GM21528 (cell line): Measurements from ENCODE around the gene BHLHE40.
"Not testable (repeated sequence)": the region's sequence is repeated elsewhere in the genome, so short reads cannot be mapped to it uniquely, and the experiment has no call there.

Experiments used
- ATAC-seq: cut with Tn5 transposase; IDR thresholded peaks from one replicate; pipeline ENCODE4 v1.9.1; 2021; ENCODE audit warnings: mild to moderate bottlenecking, moderate library complexity; ENCODE audit not compliant: unreplicated experiment, low FRiP score

BHLHE40 gene

DNA sequence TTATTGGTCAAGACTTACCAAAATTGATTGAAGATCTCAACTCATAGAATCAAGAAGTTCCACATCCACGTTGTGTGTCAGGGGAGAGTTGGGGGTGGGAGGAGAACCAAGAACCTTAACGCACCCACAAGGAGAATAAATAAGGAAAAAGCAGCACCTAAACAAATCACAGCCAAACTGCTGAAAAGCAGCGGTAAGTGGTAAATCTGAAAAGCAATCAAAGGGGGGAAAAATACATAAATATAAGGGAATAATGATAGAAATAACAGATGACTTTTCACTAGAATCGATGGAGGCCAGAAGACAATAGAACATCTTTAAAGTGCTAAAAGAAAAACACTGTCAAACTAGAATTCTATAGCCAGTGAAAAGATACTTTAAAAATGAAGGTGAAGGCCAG is 20.1 kb upstream of the BHLHE40 start:
- no peak for ATAC-seq

DNA sequence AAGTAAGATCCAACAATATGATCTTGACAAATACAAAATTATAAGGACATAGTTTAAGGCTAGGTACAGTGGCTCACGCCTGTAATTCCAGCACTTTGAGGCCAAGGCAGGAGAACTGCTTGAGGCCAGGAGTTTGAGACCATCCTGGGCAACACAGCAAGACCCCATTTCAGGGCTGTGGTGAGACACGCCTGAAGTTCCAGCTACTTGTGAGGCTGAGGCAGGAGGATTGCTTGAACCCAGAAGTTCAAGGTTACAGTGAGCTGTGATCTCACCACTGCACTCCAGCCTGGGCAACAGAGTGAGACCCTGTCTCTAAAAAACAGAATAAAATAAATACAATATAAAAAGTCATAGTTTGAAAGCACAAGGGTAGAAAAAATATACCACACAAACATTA is 17.4 kb upstream of the BHLHE40 start:
- ATAC-seq = not testable (repeated sequence)

- no peak for ATAC-seq
Measured at GRCh38 chr3:4963669-4964570, 15.3 kb upstream of the BHLHE40 start.

DNA sequence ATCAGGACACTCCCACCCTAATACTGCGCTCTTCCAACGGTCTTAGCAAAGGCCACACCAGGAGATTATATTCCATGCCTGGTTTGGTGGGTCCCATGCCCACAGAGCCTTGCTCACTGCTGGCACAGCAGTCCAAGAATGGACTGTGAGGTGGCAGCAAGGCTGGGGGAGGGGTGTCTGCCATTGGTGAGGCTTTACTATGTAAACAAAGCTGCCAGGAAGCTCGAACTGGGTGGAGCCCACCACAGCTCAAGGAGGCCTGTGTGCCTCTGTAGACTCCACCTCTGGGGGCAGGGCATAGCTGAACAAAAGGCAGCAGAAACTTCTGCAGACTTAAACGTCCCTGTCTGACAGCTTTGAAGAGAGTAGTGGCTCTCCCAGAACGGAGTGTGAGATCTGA is 13.2 kb upstream of the BHLHE40 start:
- not testable (repeated sequence) for ATAC-seq

DNA sequence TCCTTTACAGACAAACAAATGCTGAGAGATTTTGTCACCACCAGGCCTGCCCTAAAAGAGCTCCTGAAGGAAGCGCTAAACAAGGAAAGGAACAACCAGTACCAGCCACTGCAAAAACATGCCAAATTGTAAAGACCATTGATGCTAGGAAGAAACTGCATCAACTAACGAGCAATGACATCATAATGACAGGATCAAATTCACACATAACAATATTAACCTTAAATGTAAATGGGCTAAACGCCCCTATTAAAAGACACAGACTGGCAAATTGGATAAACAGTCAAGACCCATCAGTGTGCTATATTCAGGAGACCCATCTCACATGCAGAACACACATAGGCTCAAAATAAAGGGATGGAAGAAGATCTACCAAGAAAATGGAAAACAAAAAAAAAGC is 11.6 kb upstream of the BHLHE40 start:
- not testable (repeated sequence) for ATAC-seq

GRCh38 chr3:4971437-4971836 is 7.8 kb upstream of the BHLHE40 start:
- ATAC-seq = not testable (repeated sequence)

GRCh38 chr3:4971838-4972237 is 7.4 kb upstream of the BHLHE40 start:
- no peak for ATAC-seq

DNA sequence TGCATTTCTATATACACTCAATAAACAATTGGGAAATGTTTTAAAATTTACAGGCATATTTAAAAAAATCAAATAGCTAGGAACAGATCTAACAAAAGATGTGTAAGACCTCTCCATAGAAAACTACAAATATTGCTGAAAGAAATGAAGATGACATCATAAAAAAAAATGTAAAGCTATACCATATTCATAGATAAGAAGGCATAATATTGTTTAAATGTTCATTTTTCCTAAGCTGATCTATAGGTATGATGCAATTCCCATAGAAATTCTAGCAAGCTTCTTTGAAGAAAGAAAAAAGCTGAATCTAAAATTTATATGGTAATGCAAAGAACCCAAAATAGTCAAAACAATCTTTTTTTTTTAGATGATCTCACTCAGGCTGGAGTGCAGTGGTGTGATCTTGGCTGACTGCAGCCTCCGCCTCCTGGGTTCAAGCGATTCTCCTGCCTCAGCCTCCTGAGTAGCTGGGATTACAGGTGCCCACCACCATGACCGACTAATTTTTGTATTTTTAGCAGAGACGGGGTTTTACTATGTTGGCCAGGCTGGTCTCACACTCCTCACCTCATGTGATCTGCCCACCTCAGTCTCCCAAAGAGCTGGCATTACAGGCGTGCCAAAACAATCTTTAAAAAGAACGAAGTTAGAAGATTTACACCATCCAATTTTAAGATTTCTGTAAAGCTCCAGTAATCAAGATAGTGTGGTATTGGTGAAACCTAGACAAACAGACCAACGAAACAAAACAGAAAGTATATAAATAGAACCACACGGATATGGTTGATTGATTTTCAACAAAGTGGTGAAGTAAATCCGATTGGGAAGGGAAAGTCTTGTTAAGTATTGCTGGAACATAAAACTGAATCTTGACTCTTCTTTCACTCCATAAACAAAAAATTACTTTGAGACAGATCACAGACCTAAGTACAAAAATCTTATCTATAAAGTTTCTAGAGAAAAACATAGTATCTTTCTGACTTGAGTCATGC is 6.3 kb upstream of the BHLHE40 start:
- ATAC-seq = peak; percentile 28

DNA sequence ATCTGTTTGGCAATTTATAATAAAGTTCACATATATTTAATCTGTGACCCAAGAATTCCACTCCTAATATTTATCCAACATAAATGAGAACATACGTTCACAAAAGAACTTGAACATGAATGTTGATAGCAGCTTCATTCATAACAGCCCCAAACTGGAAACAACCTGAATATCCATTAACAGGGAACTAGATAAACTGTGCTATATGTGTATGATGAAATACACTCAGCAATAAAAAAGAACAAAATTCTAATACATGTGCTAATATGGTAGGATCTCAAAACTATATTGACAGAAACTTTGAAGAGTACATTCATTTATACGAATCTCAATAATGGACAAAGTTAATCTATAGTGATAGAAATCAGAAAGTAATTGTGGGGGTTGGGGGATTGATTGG is 5.1 kb upstream of the BHLHE40 start:
- ATAC-seq = no peak

DNA sequence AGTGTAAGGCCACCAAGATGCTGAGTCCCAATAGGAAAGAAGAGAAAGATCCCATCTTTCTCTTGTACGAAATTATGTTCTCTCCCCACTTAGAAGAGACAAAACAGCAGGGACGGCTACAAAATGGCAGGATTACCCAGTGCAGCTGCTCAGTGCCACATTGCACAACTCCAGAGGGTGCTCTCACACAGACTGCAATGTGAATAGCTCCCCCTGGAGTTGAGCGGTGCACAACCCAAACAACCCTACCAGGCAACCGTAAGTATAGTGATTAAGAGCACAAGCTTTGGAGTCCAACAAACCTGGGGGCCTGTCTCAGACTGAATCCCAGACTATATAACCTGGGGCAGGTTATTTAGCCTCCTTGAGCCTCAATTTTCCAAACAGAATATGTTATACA is 3.1 kb upstream of the BHLHE40 start:
- no peak for ATAC-seq

DNA sequence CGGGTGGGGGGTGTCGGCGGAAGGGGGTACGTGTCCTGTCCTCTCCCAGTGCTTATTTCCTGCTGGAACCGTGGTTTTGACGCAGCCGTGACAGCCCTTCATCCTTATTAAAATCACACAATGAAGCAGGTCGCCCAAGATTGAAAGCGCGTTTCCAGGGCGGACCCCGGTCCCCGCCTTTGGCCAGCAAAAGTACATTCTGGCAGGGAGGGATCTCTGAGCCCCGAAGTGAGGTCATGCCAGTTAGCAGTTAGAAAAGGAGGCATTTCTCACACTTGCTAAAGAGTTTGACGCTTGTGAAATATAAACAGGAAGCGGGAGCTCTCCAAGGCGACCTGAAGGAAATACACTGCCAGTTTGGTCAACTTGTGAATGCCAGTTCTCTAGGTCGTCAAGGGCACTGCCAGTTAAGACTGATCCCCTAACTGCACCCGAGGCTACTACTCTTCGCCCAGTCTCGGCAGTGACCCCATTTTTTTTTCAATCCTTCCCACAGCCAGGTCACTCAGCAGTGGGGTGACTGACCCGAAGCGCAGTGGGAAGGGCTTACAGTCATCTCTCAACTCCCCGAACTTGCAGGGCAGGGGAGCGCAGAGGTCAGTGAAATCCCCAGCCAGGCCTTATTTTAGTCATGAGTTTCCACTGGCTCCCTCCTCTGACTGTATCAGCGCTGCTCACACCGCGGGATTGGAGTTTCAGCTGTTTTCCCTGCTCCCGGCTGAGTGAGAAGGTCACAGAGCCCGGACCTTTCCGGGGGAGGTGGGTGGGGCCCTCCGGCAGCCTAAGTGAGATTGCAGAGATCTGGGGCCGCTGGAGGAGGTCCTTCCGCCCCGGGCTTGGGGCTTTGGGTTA is 2.0 kb upstream of the BHLHE40 start:
- peak; percentile 34 for ATAC-seq

DNA sequence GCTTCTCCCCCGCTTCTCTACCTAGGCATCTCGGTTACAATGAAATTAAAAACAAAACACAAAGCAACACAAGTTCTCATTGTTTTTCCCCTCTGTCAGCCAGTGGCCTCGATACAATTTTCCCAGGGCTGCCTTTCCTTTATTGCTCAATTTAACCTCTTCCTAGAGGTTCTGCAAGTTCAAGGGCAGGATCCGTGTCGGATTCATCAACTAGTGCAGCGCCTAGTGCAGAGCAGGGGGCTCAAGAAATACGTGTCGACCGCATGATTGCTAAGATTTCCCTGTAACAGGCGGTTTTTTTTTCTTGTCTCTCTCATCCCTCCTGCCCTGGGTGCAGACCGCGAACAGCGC is 1.4 kb upstream of the BHLHE40 start:
- ATAC-seq = no peak

- ATAC-seq = peak; percentile 51
Measured at GRCh38 chr3:4978204-4978965, 852 bp upstream of the BHLHE40 start.

- ATAC-seq = peak; percentile 49
Measured at GRCh38 chr3:4978966-4979427, 240 bp upstream of the BHLHE40 start.

DNA sequence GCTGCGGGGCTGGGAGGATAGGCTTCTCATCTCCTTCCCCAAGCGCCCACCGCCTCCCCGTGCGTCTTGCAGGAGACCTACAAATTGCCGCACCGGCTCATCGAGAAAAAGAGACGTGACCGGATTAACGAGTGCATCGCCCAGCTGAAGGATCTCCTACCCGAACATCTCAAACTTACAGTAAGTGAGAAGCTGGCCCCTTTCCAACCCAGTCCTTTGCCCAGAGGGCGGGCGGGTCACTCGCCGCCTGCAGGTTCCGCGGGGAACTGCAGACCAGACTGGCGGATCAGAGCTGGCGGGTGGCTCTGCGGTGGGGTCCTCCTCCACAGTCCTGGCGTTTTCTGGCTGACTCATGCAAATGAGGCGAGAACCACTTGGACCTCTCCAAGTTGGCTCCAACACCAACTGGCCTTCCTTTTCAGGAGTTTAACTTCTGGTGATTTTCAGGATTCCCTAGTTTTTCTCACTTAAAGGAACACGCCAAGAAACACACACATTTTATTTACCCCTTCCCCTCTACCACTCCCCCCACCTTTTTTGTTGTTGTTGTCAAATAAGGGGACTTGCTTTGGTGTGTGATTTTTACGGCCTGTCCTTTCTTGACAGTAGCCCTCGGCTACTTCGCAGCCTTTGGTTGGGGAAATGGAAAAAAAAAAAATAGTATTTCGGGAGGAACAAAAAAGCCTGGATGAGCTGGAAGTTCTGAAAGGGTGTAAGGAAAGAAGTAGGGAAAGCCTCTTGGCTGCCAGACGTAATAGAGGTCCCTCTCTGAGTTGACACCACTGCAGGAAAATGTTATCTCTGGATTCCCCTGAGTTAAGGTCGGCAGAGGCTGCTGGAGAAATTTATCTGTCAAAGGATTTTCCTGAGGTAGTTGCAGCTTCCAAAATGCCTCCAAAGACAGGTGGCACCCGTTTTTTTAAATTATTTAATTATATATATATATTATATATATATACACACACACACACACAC is 1.3 kb downstream of the BHLHE40 start:
- no peak for ATAC-seq

DNA sequence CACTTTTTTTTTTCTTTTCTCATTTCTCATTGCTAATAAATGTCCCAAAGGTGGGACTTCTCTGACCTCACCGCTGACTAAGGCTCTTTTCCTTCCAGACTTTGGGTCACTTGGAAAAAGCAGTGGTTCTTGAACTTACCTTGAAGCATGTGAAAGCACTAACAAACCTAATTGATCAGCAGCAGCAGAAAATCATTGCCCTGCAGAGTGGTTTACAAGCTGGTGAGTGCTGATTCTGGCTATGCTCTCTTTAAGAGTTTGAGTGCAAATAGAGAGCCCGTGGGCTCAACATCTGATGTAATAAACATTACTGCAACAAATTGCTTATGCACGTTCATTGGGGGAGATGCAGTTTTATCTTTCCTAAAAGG is 2.0 kb downstream of the BHLHE40 start:
- ATAC-seq = no peak

DNA sequence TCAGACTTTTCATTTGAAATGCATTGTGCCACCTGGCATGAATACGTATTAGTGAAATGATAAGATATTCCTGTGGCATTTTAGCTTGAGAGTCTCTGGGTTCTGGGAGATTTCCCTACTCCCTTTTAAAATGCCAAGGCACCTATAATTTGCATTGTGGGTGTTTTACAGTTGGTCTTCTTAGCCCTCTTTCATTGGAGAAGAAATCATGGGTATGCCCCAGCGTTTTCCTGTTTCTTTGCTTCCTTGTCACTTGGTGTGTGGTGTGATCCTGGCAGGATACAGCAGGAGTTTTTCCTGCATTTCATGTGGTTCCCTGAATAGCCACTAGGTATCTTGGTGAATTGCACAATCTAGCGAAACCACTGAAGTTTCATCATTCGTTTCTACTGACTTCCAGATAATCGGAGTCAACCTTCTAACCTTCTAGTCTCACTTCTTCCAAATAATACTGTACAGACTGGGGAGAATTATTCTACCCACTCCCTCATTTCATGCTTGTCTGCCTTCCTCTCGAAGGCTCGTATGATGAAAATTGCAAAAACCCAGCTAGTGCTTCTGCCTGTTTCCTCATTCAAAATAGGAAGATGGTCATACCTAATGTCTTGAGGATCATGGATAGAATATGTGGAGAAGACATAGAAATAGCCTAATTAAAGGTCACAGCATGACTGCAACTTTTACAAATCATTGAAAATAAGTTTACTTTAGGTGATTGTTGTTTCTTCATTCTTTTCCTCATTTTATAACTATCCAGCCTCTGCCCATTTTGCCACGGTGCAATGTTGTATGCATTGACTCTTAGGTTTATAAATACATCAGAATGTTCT is 2.6 kb downstream of the BHLHE40 start:
- ATAC-seq = no peak
